HepG2 (cell line): ENCODE measurements around the gene RMI2. TPM values are rescaled to one million over a fixed set of nuclear protein-coding genes. Genes with fewer than 3 reads are reported as not detected.
A peak's percentile ranks its signal among the peaks of the same experiment; 100 is the strongest.

Experiments
- BCLAF1 ChIP-seq: fragments of 450-650 bp; IDR thresholded peaks from 2 replicates; pipeline ENCODE4 v1.6.1; 2017; ENCODE audit warnings: mild to moderate bottlenecking
- EZH2 ChIP-seq: conservative IDR thresholded peaks from 2 replicates; pipeline ENCODE4 v1.6.1; 2012; ENCODE audit warnings: mild to moderate bottlenecking, low read depth, low read length, moderate library complexity
- KDM5A ChIP-seq: fragments of 200-600 bp; sonication (generic); IDR thresholded peaks from 2 replicates; pipeline ENCODE4 v1.7.0; 2018; ENCODE audit warnings: antibody characterized with exemption, mild to moderate bottlenecking, low read length, borderline replicate concordance
- KLF9 ChIP-seq: IDR thresholded peaks from 2 replicates; pipeline ENCODE4 v1.6.1; 2016; ENCODE audit warnings: low read depth
- NFE2L1 ChIP-seq: sonication (generic); formaldehyde crosslinking; IDR thresholded peaks from 2 replicates; pipeline ENCODE4 v1.4.0; 2020; ENCODE audit warnings: missing genetic modification reagents, mild to moderate bottlenecking, borderline replicate concordance
- PRDM15 ChIP-seq: sonication (generic); formaldehyde crosslinking; IDR thresholded peaks from 2 replicates; pipeline ENCODE4 v1.4.0; 2020; ENCODE audit warnings: missing genetic modification reagents
- STAT5B ChIP-seq: sonication (generic); formaldehyde crosslinking; IDR thresholded peaks from 2 replicates; pipeline ENCODE4 v1.4.0; 2020; ENCODE audit warnings: missing genetic modification reagents
- ZBTB34 ChIP-seq: sonication (generic); formaldehyde crosslinking; IDR thresholded peaks from 2 replicates; pipeline ENCODE4 v1.8.0; 2022; ENCODE audit warnings: mild to moderate bottlenecking, missing genetic modification reagents
- ZMYM4 ChIP-seq: sonication (generic); formaldehyde crosslinking; IDR thresholded peaks from 2 replicates; pipeline ENCODE4 v1.8.1; 2023; ENCODE audit warnings: mild to moderate bottlenecking, missing genetic modification reagents
- ZNF18 ChIP-seq: sonication (generic); formaldehyde crosslinking; IDR thresholded peaks from 2 replicates; pipeline ENCODE4 v1.8.0; 2022; ENCODE audit warnings: mild to moderate bottlenecking, missing genetic modification reagents; ENCODE audit not compliant: insufficient replicate concordance
- ZNF343 ChIP-seq: sonication (generic); formaldehyde crosslinking; IDR thresholded peaks from 2 replicates; pipeline ENCODE4 v1.4.0; 2020; ENCODE audit warnings: mild to moderate bottlenecking, missing genetic modification reagents
- ZNF367 ChIP-seq: sonication (generic); formaldehyde crosslinking; IDR thresholded peaks from 2 replicates; pipeline ENCODE4 v1.4.0; 2020; ENCODE audit warnings: missing genetic modification reagents, borderline replicate concordance
- ZNF510 ChIP-seq: sonication (generic); formaldehyde crosslinking; IDR thresholded peaks from 2 replicates; pipeline ENCODE4 v1.4.0; 2020; ENCODE audit warnings: low read depth, mild to moderate bottlenecking, missing genetic modification reagents
- ZNF512 ChIP-seq: sonication (generic); formaldehyde crosslinking; IDR thresholded peaks from 2 replicates; pipeline ENCODE4 v1.4.0; 2020; ENCODE audit warnings: mild to moderate bottlenecking, missing genetic modification reagents
- ZNF543 ChIP-seq: sonication (generic); formaldehyde crosslinking; IDR thresholded peaks from 2 replicates; pipeline ENCODE4 v1.4.0; 2020; ENCODE audit warnings: mild to moderate bottlenecking, missing genetic modification reagents
- ZNF564 ChIP-seq: sonication (generic); formaldehyde crosslinking; IDR thresholded peaks from 2 replicates; pipeline ENCODE4 v1.8.1; 2023; ENCODE audit warnings: mild to moderate bottlenecking, missing genetic modification reagents
- ZSCAN29 ChIP-seq: sonication (generic); formaldehyde crosslinking; conservative IDR thresholded peaks from 2 replicates; pipeline ENCODE4 v1.4.0; 2020; ENCODE audit warnings: mild to moderate bottlenecking, missing genetic modification reagents
- polyA plus RNA-seq, 8 experiments: library from polyadenylated mRNA; depleted of rRNA in 3 of 8; stranded (reverse) in 7 of 8; unstranded in 1 of 8; fragments of >200 nt; fragmentation: Illumina TruSeq in 4 of 8; extraction: Trizol in 4 of 8; gene quantifications; 2 replicates each; pipeline versions ENCODE4 v1.2.1 to v1.2.3, GENCODE V29; 2011 to 2016; ENCODE audit warnings: low read depth in 4 of 8, missing spikeins in 1 of 8, mixed read lengths in 1 of 8; ENCODE audit not compliant: insufficient read depth in 1 of 8
- total RNA-seq, 5 experiments: library from RNA; depleted of rRNA; stranded (reverse); fragments of >200 nt; fragmentation: Illumina TruSeq; extraction: Trizol; gene quantifications; 2 replicates each; pipeline ENCODE4 v1.2.3, GENCODE V29; 2016; ENCODE audit warnings: low read depth in 1 of 5

Gene RMI2
- total and polyA plus RNA-seq, 2 of the 13 experiments (the other 11 are each of a cell fraction or from before 2014, with no cell fraction given), result 24.5 to 55.7 TPM

- TF ChIP-seq PRDM15 (CRISPR knock-in tag) (peak; percentile 79), ZBTB34 (CRISPR knock-in tag) (no peak), ZNF510 (peak; percentile 57; the same call in 1 of the 2 replicates), ZNF367 (CRISPR knock-in tag) (peak; percentile 73; the same call in 1 of the 2 replicates), KLF9 (peak; percentile 95), ZNF512 (CRISPR knock-in tag) (0 out of 2 replicates have a peak, but pooled peaks have one; percentile 8), KDM5A (peak; percentile 91), ZNF343 (CRISPR knock-in tag) (peak; percentile 89; the same call in 1 of the 2 replicates), ZMYM4 (peak; percentile 91), STAT5B (CRISPR knock-in tag) (peak; percentile 73; the same call in 1 of the 2 replicates), ZSCAN29 (CRISPR knock-in tag) (0 out of 2 replicates have a peak, but pooled peaks have one; percentile 61), NFE2L1 (CRISPR knock-in tag) (no peak), ZNF564 (peak; percentile 84; the same call in 1 of the 2 replicates), EZH2 (no peak), BCLAF1 (no peak), ZNF543 (0 out of 2 replicates have a peak, but pooled peaks have one; percentile 15), ZNF18 (CRISPR knock-in tag) (no peak)
These were observed at the start of gene RMI2 (continued) for GRCh38 chr16:11345040-11345862.
